Pons (tissue), 1 donor: ENCODE results near the gene SCFD2.

Experiments used
- DNase-seq: peaks from one replicate; pipeline ENCODE4 v3.0.0-alpha.2; 2016; ENCODE audit warnings: low spot score

The SCFD2 gene

GRCh38 chr4:52879471-52879870 is 486.4 kb downstream of the SCFD2 start:
- DNase-seq = no peak

- DNase-seq = no peak
Measured at GRCh38 chr4:52877694-52878093, 488.2 kb downstream of the SCFD2 start.

- no peak for DNase-seq
Measured at GRCh38 chr4:52877036-52877435, 488.8 kb downstream of the SCFD2 start.

GRCh38 chr4:52876069-52876468 is 489.8 kb downstream of the SCFD2 start:
- no peak for DNase-seq

- no peak for DNase-seq
Measured at GRCh38 chr4:52874948-52875347, 490.9 kb downstream of the SCFD2 start.

GRCh38 chr4:52873861-52874343 is 492.0 kb downstream of the SCFD2 start:
- no peak for DNase-seq

GRCh38 chr4:52873191-52873590 is 492.7 kb downstream of the SCFD2 start:
- peak; percentile 67 for DNase-seq

- no peak for DNase-seq
Measured at GRCh38 chr4:52870225-52870624, 495.6 kb downstream of the SCFD2 start.

GRCh38 chr4:52869656-52870055 is 496.2 kb downstream of the SCFD2 start:
- no peak for DNase-seq

- peak; percentile 58 for DNase-seq
Measured at GRCh38 chr4:52869196-52869595, 496.7 kb downstream of the SCFD2 start.

- DNase-seq = peak; percentile 75
Measured at GRCh38 chr4:52868133-52868532, 497.7 kb downstream of the SCFD2 start.

GRCh38 chr4:52867163-52867562 is 498.7 kb downstream of the SCFD2 start:
- DNase-seq = no peak

- no peak for DNase-seq
Measured at GRCh38 chr4:52866734-52867133, 499.1 kb downstream of the SCFD2 start.

GRCh38 chr4:52865300-52865699 is 500.6 kb downstream of the SCFD2 start:
- DNase-seq = no peak

- DNase-seq = no peak
Measured at GRCh38 chr4:52864793-52865192, 501.1 kb downstream of the SCFD2 start.

GRCh38 chr4:52863324-52863723 is 502.5 kb downstream of the SCFD2 start:
- no peak for DNase-seq

- no peak for DNase-seq
Measured at GRCh38 chr4:52862639-52863161, 503.2 kb downstream of the SCFD2 start.

- DNase-seq = peak; percentile 72
Measured at GRCh38 chr4:52861879-52862616, 503.8 kb downstream of the SCFD2 start, which contains the start of gene RASL11B. RASL11B (plus strand) TSS chr4:52862317; CDS start chr4:52862508, 191 bp downstream.

- DNase-seq = no peak
Measured at GRCh38 chr4:52861171-52861823, 504.6 kb downstream of the SCFD2 start.

GRCh38 chr4:52860361-52860760 is 505.5 kb downstream of the SCFD2 start:
- no peak for DNase-seq

- no peak for DNase-seq
Measured at GRCh38 chr4:52856801-52857200, 509.1 kb downstream of the SCFD2 start.

- DNase-seq = no peak
Measured at GRCh38 chr4:52853351-52853750, 512.5 kb downstream of the SCFD2 start.

- no peak for DNase-seq
Measured at GRCh38 chr4:52852711-52853110, 513.1 kb downstream of the SCFD2 start.
